NCI-H2107 treated with DMSO at 0.1 percent for 48 hours (cell line): ENCODE measurements around the gene EXOC3.
"Not testable (repeated sequence)": the region's sequence is repeated elsewhere in the genome, so short reads cannot be mapped to it uniquely, and the experiment has no call there.

Source experiments
- DNase-seq: peaks from one replicate; lab custom pipeline; 2025; ENCODE audit not compliant: unreplicated experiment; lab: John Stamatoyannopoulos, UW

The EXOC3 gene

DNA sequence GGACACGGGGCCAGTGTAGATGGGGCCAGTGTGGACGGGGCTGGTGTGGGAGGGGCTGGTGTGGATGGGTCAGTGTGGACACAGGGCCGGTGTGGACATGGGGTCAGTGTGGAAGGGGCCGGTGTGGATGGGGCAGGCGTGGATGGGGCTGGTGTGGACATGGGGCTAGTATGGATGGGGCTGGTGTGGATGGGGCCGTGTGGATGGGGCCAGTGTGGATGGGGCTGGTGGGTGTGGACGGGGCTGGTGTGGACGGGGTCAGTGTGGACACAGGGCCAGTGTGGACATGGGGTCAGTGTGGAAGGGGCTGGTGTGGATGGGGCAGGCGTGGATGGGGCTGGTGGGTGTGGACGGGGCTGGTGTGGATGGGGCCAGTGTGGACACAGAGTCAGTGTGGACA lies 57.5 kb downstream of the EXOC3 start:
- DNase-seq = no peak

DNA sequence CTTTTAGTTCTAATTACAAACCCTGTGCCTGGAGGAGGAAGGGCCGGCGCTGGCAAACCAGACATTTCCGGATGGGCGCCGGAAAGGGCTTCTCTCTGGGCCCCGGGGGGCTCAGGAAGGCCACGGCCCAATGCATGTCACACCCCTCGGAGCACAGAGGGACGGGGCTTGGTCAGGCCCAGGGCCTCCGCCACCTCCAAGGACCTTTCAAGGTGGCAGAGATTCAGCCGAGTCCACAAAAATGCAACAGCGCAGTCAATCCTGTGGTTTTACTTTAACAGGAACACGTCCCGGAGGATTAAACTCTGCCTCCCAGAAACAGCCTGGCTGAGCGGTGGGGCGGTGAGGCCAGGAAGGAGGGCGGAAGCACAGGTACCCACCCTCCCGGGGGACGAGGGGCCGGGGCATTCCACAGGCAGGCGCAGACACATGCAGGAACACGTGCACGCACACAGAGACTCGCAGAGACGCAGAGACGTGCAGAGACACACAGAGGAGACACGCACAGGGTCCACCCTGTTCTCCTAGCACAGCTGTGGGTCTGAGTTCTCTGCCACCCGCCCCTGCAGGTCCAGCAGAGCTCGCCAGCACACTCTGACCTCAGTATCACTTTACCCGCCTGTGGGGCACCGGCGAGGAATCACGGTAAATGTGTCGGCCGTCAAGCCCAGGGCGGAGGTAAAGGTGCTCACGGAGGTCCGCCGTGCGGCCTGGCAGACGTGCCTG lies 58.3 kb downstream of the EXOC3 start:
- DNase-seq = no peak

GRCh38 chr5:501831-502184 lies 58.8 kb downstream of the EXOC3 start:
- no peak for DNase-seq

GRCh38 chr5:502325-503079 lies 59.5 kb downstream of the EXOC3 start:
- no peak for DNase-seq

DNA sequence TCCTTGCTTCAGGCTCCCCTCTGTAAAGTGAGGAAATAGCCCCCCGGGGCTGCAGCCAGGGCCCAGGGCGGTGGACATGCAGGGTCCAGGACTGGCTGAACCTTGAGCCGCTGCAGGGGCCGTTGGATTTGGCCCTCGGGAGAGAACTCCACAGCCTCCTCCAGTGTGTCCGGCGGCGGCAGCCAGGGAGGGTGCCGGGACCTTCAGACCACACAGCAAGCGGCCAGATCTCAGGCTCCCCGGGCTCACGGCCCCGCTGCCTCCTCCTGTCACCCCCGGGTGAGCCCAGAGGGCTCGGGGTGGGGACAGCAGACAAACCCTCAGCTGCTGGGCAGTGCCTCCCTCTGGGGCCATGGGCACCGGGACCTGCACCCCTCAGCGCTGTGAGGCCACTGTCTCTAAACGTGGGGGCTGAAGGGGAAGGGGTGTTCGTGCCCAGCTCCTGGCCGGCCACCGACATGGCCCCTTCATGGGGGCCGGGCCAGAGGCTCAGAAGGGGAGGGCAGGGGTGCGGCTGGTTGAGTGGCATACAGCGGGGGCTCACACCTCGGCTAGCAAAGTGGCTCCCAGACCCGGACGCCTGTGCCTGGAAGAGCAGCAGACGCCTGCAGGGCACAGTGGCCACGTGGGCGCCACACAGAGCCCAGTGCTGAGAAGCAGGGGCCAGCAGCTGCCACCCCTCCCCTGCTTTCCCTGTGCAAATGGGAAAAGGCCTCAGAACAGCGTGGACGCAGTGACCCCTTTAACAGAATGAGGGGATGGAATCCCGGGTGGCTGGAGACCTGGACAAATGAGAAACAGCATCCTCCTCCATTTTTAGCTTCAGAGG lies 61.6 kb downstream of the EXOC3 start:
- DNase-seq = no peak

DNA sequence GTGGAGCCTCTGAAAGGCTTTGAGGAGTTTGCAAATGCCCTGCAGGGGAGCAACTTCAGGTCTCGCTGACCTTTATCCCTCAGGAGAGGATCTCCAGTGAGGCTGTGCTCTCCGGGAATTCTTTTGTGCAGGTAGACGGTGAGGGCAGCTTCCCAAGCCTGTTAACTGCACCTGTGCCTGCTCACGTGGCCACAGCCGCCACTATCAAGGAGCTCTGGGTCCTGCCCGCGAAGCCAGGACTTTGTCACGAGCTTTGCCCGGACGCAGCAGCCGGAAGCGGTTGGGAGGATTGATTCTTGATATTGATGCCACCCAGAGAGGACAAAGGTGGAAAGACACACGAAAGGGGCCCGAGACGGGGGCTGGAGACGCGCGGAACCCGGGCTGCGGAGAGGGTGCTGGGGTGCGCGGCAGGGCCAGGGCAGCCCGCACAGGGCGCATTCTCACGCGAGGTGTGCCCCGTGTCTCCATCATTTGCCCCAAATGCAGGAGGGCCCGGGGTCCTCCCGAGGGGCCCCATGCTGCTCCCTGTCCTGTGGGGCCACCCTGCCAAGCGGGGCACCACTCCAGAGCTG lies 63.1 kb downstream of the EXOC3 start:
- DNase-seq = peak; percentile 36

GRCh38 chr5:507986-508575 lies 65.1 kb downstream of the EXOC3 start:
- DNase-seq = not testable (repeated sequence)

DNA sequence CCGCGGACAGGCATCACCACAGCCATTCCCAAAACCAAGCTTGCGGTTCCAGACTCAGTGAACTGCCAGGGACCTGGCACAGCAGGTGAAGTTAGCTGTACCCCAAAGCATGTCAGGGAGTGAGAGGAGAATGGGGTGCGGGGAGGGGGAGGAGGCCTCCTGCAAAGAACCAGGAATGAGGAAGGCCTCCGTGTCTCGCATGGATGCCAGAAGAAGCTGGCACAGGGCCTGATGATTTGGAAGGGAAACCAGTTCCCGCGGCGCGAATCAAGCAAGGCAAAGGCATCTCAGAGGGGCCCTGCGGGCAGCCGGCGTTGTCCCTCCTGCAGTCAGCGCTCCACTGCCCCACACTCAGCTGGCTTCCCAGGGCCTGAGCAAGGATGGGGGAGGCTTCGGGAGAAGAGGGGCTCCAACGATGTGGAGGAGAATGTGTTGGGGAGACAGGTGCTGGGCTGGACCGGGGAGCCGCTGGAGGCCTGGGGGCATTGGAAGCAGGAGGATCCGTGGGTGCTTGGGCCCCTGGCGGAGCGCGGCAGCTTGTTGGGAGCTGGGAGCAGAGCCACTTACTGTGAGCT lies 66.7 kb downstream of the EXOC3 start:
- no peak for DNase-seq

DNA sequence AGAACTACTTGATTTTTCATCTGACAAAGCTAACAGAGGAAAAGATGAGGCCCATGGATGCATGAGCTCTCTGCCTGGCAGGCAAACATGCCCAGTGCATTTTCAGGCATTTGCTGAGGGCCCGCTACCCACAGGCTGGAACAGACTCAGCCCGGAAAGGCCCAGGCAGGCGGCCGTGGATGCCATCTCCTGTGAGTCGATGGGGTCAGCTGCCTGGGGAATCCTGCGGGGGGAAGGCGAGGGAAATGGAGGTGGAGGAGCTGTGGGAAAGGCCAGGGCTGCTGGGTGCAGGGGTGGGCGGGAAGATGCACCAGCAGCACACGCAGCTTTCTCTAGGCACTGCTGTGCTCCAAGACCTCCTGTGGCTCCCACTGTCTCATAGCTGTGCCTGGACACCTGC lies 67.5 kb downstream of the EXOC3 start:
- DNase-seq = no peak

DNA sequence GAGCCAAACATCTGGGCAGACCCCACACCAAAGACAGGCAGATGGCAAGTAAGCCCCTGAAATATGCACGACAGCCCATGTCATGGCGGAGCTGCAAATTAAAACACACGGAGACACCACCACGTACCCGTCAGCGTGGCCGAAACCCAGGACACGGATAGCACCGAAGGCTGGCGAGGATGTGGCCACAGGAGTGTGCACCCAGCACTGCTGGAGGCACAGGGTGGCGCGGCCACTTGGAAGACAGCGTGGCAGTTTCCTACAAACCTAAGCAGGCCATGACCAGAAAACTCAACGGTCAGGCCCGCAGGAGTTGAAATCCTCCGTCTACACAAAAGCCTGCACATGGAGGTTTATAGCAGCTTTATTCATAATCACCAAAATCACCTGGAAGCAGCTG lies 68.5 kb downstream of the EXOC3 start:
- no peak for DNase-seq

- no peak for DNase-seq
These were observed 70.5 kb downstream of the EXOC3 start for GRCh38 chr5:513216-514100.

- DNase-seq = no peak
These were observed 71.1 kb downstream of the EXOC3 start for GRCh38 chr5:514101-514485.

DNA sequence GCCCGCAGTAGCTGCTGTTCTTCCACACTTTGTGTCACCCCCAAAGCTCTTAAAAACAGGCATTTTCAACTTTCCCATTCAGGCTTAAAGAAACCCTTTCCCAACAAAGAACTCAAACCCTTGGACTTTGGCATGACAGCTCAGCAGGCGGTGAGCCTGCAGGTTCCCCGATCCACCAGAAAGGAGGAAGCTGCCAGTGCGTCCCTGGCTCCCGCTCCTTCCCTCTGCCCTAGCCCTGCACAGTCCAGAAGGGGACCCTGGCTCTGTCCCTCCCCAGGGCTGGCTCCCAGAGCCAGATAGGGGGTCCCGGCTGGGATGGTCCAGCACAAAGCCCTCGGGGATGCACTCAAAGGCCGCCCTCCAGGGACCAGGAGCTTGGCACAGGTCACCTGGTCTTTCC lies 71.7 kb downstream of the EXOC3 start:
- no peak for DNase-seq

- no peak for DNase-seq
These were observed 72.4 kb downstream of the EXOC3 start for GRCh38 chr5:515273-515836.

- no peak for DNase-seq
These were observed 73.5 kb downstream of the EXOC3 start for GRCh38 chr5:516338-516925.
